Vagina (tissue), 2 donors: ENCODE results near the gene GOLGA6L2. TPM values are rescaled to one million over a fixed set of nuclear protein-coding genes. Genes with fewer than 3 reads are reported as not detected.

Experiments used
- DNase-seq, 2 donors: peaks; one replicate each; pipeline ENCODE4 v3.0.0-alpha.2; 2017; ENCODE audit errors: extremely low spot score in 2 of 2
- H3K27ac ChIP-seq: fragments of 200-600 bp; sonication (generic); one replicate; pipeline ENCODE4 v1.5.1; 2019
- H3K27me3 ChIP-seq: fragments of 200-600 bp; sonication (generic); one replicate; pipeline ENCODE4 v1.5.1; 2019
- H3K36me3 ChIP-seq, 2 donors: fragments of 200-600 bp; sonication (generic); one replicate each; pipeline ENCODE4 v1.5.1; 2017 to 2019
- H3K4me1 ChIP-seq: fragments of 200-600 bp; sonication (generic); one replicate; pipeline ENCODE4 v1.5.1; 2019
- H3K4me3 ChIP-seq, 2 donors: fragments of 200-600 bp; sonication (generic); 1 replicate in 1 of 2; 2 replicates in 1 of 2; pipeline ENCODE4 v1.5.1; 2016 to 2019
- H3K9me3 ChIP-seq: fragments of 200-600 bp; sonication (generic); one replicate; pipeline ENCODE4 v1.5.1; 2019
- POLR2A ChIP-seq, 2 donors: fragments of 450-650 bp; IDR thresholded peaks; one replicate each; pipeline ENCODE4 v1.6.1; 2017; ENCODE audit warnings: antibody characterized with exemption in 2 of 2, mild to moderate bottlenecking in 2 of 2, moderate library complexity in 2 of 2
- POLR2AphosphoS5 ChIP-seq, 2 donors: sonication (generic); formaldehyde crosslinking; IDR thresholded peaks; one replicate each; pipeline ENCODE4 v1.9.0; 2017; ENCODE audit warnings: antibody characterized with exemption in 2 of 2, mild to moderate bottlenecking in 2 of 2, low read depth in 1 of 2; ENCODE audit not compliant: insufficient read depth in 1 of 2
- intact Hi-C: fragments of 100-400 bp; cut with DNase I; formaldehyde crosslinking; loops from one replicate; pipeline ENCODE4 v1.15.1; 2023
- total RNA-seq: library from RNA; depleted of rRNA; stranded (reverse); fragments of >200 nt; gene quantifications from one replicate; pipeline ENCODE4 v1.2.3, GENCODE V29; 2016
- TF ChIP-seq, protein P1 (sequence below), 3 experiments: fragments of 450-650 bp in 2 of 3; fragments of 200-600 bp in 1 of 3; sonication (generic) in 1 of 3; IDR thresholded peaks; one replicate each; pipeline ENCODE4 v1.5.1; 2017 to 2019; ENCODE audit warnings: antibody characterized with exemption in 3 of 3, mild to moderate bottlenecking in 2 of 3, moderate library complexity in 2 of 3

The GOLGA6L2 gene
- total RNA-seq, 1 donor from 2014 or later, result not detected

DNA sequence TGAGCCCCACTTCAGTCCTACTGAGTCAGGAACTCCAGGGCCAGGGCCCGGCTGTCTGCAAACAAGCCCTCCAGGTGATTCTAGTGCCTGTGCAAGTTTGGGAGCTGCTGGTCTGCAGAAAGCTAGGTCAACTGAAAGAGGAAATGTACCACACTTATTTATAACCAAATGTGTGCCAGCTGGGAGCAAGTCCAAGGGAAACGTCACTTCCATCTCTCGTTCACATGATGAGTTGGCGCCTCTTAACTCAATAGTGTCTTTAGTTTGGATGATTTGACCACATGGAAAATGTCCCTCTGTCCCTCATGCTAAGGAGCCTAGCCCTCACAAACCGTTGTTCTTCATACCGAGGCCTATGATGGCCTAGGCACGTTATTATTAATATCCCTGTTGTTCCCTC, 49.3 kb downstream of the GOLGA6L2 start:
- no peak for DNase-seq
- no peak overlapping the region for H3K27ac ChIP-seq
- no peak overlapping the region for H3K4me3 ChIP-seq
- H3K4me1 ChIP-seq, result no peaks in the 10 kb centered on the region
- H3K27me3 ChIP-seq, result no peaks in the 10 kb centered on the region
- intact Hi-C loops, result no loop called here
- H3K9me3 ChIP-seq, result no peaks in the 10 kb centered on the region
- TF ChIP-seq, protein P1, sequence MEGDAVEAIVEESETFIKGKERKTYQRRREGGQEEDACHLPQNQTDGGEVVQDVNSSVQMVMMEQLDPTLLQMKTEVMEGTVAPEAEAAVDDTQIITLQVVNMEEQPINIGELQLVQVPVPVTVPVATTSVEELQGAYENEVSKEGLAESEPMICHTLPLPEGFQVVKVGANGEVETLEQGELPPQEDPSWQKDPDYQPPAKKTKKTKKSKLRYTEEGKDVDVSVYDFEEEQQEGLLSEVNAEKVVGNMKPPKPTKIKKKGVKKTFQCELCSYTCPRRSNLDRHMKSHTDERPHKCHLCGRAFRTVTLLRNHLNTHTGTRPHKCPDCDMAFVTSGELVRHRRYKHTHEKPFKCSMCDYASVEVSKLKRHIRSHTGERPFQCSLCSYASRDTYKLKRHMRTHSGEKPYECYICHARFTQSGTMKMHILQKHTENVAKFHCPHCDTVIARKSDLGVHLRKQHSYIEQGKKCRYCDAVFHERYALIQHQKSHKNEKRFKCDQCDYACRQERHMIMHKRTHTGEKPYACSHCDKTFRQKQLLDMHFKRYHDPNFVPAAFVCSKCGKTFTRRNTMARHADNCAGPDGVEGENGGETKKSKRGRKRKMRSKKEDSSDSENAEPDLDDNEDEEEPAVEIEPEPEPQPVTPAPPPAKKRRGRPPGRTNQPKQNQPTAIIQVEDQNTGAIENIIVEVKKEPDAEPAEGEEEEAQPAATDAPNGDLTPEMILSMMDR (IDR thresholded peaks at IDR 0.05), result no peak
- no peak for TF ChIP-seq POLR2A (IDR thresholded peaks at IDR 0.05)
- TF ChIP-seq POLR2AphosphoS5 (IDR thresholded peaks at IDR 0.05; ENCODE audit: insufficient read depth in 1 of 2, low read depth in 1 of 2), result no peak
- no peaks in the 10 kb centered on the region for H3K36me3 ChIP-seq

DNA sequence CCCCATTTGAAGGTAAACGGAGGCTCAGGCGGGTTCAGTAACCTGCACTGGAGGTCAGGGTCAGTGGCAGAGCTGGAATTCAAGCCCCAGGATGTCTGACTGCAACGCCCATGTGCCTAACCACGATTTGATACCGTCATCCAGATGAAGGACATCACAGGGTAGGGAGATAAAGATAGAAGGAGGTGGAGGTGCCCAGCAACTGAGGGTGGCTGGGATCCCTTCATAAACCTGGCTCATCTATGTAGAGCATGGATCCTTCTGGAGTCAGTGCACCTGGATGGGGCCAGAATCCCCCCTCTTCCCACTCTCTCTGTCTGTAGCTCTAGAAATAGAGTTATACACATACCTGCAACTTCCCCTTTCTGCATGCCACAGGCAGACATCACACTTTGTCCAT, 51.2 kb downstream of the GOLGA6L2 start:
- Histone ChIP-seq H3K9me3 (no peaks in the 10 kb centered on the region), H3K4me3 (no peak overlapping the region), H3K4me1 (no peaks in the 10 kb centered on the region), H3K36me3 (no peaks in the 10 kb centered on the region), H3K27me3 (no peaks in the 10 kb centered on the region), H3K27ac (no peak overlapping the region)
- TF ChIP-seq POLR2AphosphoS5 (IDR thresholded peaks at IDR 0.05; ENCODE audit: insufficient read depth in 1 of 2, low read depth in 1 of 2) (no peak), POLR2A (IDR thresholded peaks at IDR 0.05) (no peak)
- TF ChIP-seq, protein P1 (IDR thresholded peaks at IDR 0.05), result no peak
- intact Hi-C loops, result no loop called here
- no peak for DNase-seq

DNA sequence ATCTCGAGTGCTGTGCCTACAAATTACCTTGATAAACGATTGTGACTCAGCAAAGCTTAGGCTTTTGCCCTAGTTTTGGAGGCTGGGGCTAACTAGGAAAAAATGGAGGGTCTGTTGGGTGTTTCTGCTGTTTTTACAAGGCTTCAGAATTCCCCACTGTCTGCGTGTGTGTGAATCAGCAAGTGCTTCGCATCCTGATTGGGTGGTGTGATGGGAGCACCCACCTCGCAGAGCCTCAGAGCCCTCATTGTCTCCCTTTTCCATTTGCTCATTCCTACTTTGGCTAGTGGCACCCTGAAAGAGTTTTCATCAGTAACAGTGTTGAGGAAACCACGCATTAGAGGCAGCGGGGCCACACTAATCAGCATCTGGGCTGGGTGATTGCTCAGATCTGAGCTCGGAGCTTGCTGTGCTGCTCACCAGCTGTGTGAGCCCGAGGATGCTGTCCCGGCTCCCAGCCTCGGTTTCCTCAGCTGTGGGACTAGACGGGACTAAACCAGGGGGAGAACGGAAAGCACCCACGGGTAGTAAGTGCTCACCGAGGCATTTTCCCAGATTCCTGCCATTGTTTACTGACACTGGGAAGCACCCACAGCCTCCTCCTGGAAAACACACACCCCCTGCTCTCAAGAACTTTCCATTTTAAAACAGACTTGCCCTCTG, 51.9 kb downstream of the GOLGA6L2 start:
- Histone ChIP-seq H3K4me3 (no peak overlapping the region), H3K4me1 (no peaks in the 10 kb centered on the region), H3K27ac (no peak overlapping the region), H3K36me3 (no peaks in the 10 kb centered on the region), H3K9me3 (no peaks in the 10 kb centered on the region), H3K27me3 (no peaks in the 10 kb centered on the region)
- TF ChIP-seq POLR2A (IDR thresholded peaks at IDR 0.05), result no peak
- TF ChIP-seq, protein P1 (IDR thresholded peaks at IDR 0.05), result no peak
- TF ChIP-seq POLR2AphosphoS5 (IDR thresholded peaks at IDR 0.05; ENCODE audit: insufficient read depth in 1 of 2, low read depth in 1 of 2), result no peak
- DNase-seq, result no peak
- intact Hi-C loops, result no loop called here

Other genes with a start within 250 kb of the GOLGA6L2 start
- gene GOLGA6L26, start 113.0 kb downstream of the GOLGA6L2 start, total RNA-seq, result not detected
- gene GOLGA8S, start 92.5 kb downstream of the GOLGA6L2 start, total RNA-seq, result not detected
- not detected for gene MKRN3, start 118.4 kb upstream of the GOLGA6L2 start, total RNA-seq
- gene MAGEL2, start 200.6 kb upstream of the GOLGA6L2 start, total RNA-seq, result 2.0 TPM
- 79.3 TPM for gene NDN, start 240.1 kb upstream of the GOLGA6L2 start, total RNA-seq